ENCODE results near the gene MOSPD2. TPM values are rescaled to one million over a fixed set of nuclear protein-coding genes. Genes with fewer than 3 reads are reported as not detected.

Gene MOSPD2
- polyA plus RNA-seq, 1 experiment = 7.1 TPM

- Histone ChIP-seq H3K4me3 (ENCODE audit: low read depth, low read length) (no peak overlapping the region), H3K27me3 (ENCODE audit: control insufficient read depth, insufficient read depth, low read length) (no peaks in the 10 kb centered on the region), H3K36me3 (ENCODE audit: control insufficient read depth, insufficient read depth, low read length) (no peaks in the 10 kb centered on the region)
- no peak for TF ChIP-seq CTCF (IDR thresholded peaks at IDR 0.05; ENCODE audit: insufficient read depth, low read depth, low read length)
- ChIA-PET CTCF (no interaction called here), POLR2A (no interaction called here)
- DNase-seq (ENCODE audit: low read depth) = peak; percentile 25
Measured at GRCh38 chrX:14936561-14936960, 63.3 kb downstream of the MOSPD2 start.

- H3K36me3 ChIP-seq (ENCODE audit: control insufficient read depth, insufficient read depth, low read length) = no peaks in the 10 kb centered on the region
- CTCF ChIA-PET = no interaction called here
- no peak for TF ChIP-seq CTCF (IDR thresholded peaks at IDR 0.05; ENCODE audit: insufficient read depth, low read depth, low read length)
- H3K4me3 ChIP-seq (ENCODE audit: low read depth, low read length) = no peak overlapping the region
- DNase-seq (ENCODE audit: low read depth) = no peak
- POLR2A ChIA-PET = no interaction called here
- H3K27me3 ChIP-seq (ENCODE audit: control insufficient read depth, insufficient read depth, low read length) = no peaks in the 10 kb centered on the region
Measured at GRCh38 chrX:14939644-14940043, 66.4 kb downstream of the MOSPD2 start.

GRCh38 chrX:14941301-14941700, 68.1 kb downstream of the MOSPD2 start:
- Histone ChIP-seq H3K27me3 (ENCODE audit: control insufficient read depth, insufficient read depth, low read length) (no peaks in the 10 kb centered on the region), H3K4me3 (ENCODE audit: low read depth, low read length) (no peak overlapping the region), H3K36me3 (ENCODE audit: control insufficient read depth, insufficient read depth, low read length) (no peaks in the 10 kb centered on the region)
- POLR2A ChIA-PET = no interaction called here
- CTCF ChIA-PET = no interaction called here
- no peak for DNase-seq (ENCODE audit: low read depth)
- no peak for TF ChIP-seq CTCF (IDR thresholded peaks at IDR 0.05; ENCODE audit: insufficient read depth, low read depth, low read length)

- DNase-seq (ENCODE audit: low read depth) = no peak
- ChIA-PET CTCF (no interaction called here), POLR2A (no interaction called here)
- Histone ChIP-seq H3K36me3 (ENCODE audit: control insufficient read depth, insufficient read depth, low read length) (no peaks in the 10 kb centered on the region), H3K4me3 (ENCODE audit: low read depth, low read length) (no peak overlapping the region), H3K27me3 (ENCODE audit: control insufficient read depth, insufficient read depth, low read length) (no peaks in the 10 kb centered on the region)
- TF ChIP-seq CTCF (IDR thresholded peaks at IDR 0.05; ENCODE audit: insufficient read depth, low read depth, low read length) = no peak
Measured at GRCh38 chrX:14942341-14942740, 69.1 kb downstream of the MOSPD2 start.

GRCh38 chrX:14943962-14944361, 70.7 kb downstream of the MOSPD2 start:
- Histone ChIP-seq H3K4me3 (ENCODE audit: low read depth, low read length) (no peak overlapping the region), H3K36me3 (ENCODE audit: control insufficient read depth, insufficient read depth, low read length) (no peaks in the 10 kb centered on the region), H3K27me3 (ENCODE audit: control insufficient read depth, insufficient read depth, low read length) (no peaks in the 10 kb centered on the region)
- TF ChIP-seq CTCF (IDR thresholded peaks at IDR 0.05; ENCODE audit: insufficient read depth, low read depth, low read length) = no peak
- DNase-seq (ENCODE audit: low read depth) = no peak
- CTCF ChIA-PET = no interaction called here
- POLR2A ChIA-PET = no interaction called here
